HTERT RPE-1 (cell line): ENCODE results near the gene RNPEPL1.
"Not testable (repeated sequence)": the region's sequence is repeated elsewhere in the genome, so short reads cannot be mapped to it uniquely, and the experiment has no call there.

Experiments used
- in situ Hi-C: fragments of 300-500 bp; cut with MboI; formaldehyde crosslinking; loops from 4 replicates; pipeline ENCODE4 v1.14.3; 2020; ENCODE audit warnings: low sequenced_read_pairs

The RNPEPL1 gene

DNA sequence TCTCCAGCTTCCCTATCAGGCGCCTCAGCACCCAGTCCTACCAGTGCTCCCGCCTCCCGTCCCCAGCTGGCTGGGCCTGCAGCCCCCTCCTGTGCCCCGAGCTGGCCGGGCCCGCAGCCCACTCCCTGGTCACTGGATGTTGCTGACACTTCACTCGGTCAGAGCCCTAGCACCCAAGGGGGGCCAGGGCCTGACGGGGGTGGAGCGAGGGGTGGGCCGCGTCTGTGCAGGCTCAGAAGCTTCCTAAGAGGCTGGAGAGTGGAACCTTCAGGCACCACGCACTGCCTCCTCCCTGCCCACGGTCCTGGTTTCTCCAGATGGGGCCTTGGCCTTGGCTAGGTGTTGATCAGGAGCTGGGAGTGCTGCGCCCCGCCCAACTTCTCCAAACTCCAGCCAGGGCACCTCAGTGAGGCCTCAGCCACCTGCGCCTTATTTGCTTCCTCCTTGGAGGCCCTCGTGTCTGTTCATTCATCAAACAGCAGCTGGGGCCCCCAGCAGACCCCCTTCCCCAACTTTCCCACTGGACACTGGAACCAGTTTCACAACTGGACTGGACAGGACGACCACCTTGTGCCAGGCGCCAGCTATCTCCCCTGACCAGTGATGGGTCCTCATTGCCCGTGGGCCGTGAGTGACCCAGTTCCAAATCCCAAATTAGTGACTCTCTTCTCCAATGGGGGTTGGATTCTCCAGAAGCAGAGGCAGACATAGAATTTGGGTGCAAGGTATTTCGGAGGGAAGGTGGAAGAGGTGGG, 35.0 kb downstream of the RNPEPL1 start:
- in situ Hi-C loops: no loop called here

DNA sequence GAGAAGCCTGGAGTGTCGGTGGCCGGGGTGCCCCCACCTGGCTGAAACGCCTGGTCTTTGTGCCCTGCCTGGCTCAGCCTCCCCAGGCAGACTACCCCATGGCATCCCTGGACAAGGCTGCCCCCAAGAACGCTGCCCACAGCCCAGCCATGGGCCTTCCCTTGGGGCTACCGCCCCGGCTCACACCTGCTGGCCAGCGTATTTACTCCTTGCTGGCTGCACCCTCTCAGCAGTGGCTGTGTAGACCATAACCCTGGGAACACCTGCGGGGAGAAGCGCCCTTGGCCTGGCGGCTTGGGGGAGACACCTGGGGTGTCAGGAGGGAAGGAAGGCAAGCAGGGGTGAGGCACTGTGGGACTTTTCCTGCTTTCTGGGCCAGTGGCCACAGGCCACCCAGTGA, 35.6 kb downstream of the RNPEPL1 start:
- in situ Hi-C loops: no loop called here

DNA sequence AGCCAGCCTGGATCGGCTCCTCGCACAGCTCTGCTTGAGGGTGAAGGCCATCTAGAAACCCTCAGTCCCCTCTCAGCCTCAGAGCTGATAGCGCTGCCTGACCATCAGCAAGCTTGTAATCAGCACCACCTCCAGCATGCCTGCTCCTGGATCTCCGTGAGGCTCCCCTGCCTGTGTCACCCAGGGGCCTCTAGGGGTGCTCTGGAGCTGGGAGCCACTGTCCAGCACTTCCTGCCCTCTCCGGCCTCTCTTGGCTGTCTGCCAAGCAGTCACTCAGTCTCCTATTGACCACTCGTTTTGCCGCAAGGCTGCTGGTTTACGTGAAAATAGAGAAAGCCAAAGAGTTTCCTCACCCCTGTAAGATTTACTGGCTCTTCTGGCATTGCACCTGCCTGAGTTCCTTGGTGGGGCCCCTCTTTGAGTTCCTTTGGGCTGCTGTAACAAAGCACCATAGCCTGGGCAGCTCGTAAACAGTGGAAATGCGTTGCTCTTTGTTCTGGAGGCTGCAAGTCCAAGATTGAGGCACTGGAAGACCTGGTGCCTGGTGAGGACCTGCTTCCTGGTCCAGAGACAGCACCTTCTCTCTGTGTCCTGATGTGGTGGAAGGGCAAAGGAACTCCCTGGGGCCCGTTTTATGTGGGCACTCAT, 36.1 kb downstream of the RNPEPL1 start:
- in situ Hi-C loops: no loop called here

DNA sequence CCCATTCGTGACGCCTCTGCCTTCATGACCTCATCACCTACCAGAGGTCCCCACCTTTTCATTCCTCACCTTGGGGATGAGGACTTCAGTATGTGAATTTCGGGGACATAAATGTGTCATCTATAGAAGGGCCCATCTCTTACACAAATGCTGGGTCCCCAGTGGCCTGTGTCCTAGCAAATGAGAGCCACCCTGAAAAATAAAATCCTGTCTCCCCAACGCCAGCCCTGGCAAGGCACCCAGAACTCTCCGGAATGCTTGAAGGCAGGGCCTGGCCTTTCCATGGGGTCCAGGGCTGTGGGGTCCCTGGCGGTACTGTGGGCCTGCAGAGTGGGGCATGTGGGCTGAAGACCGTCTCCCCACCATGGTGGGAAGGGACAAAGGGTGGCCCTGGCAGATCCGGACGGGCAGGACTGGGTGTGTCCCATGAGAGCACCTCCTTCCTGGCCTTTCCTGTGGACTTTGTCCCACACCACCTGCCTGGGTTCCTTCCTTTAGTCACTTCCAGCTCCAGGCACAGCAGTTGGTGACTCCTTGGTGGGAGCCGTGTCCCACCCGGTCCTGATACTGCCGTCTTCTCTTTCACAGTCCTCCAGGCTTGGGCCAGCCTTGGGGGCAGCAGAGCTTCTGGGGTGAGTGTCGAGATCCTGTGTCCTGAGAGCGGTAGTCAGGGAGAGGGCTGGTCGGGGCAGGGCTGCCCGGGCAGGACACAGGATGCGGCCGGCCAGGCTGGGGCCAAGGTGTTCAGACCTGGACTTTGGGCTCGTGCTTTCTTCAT, 36.8 kb downstream of the RNPEPL1 start:
- in situ Hi-C loops: no loop called here

DNA sequence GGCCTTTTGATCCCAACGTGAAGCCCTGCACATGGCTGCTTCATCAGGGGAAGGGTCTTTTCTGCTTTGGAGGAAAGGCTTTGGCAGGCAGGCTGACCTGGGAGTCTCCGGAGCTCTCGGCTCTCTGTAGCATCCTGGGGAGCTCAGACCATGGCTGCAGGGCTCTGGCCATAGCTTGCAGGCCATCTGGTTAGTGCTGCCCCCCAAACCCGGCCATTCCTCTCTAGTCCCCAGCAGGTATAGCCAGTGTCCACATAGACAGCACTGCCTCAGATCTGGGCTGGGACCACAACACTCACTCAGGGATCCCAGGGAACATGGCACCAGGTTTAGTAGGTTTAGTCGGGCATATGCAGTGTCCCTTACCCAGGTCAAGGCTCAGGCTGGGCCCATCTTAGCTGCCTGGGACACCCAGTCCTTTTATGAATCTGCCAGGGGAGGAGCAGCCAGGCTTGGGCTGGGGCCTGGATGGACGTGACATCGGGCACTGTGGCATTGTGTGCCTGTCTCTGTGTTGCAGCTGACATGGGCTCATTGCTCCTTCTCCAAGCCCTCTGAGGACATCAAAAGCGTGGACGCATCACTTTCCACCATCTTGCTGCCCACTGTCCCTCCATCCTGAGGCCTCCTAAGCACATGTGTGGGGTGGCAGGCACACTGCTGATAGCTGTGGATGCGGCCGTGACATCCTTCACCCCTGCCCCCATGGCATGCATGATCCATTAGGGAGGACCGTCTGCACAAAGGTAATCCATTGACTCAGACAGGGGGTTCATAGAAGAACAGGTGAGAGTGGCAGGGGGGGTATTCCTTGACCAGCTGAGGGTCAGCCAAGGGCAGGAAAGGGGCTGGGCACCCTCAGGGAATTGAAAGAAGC, 37.8 kb downstream of the RNPEPL1 start:
- in situ Hi-C loops: no loop called here

DNA sequence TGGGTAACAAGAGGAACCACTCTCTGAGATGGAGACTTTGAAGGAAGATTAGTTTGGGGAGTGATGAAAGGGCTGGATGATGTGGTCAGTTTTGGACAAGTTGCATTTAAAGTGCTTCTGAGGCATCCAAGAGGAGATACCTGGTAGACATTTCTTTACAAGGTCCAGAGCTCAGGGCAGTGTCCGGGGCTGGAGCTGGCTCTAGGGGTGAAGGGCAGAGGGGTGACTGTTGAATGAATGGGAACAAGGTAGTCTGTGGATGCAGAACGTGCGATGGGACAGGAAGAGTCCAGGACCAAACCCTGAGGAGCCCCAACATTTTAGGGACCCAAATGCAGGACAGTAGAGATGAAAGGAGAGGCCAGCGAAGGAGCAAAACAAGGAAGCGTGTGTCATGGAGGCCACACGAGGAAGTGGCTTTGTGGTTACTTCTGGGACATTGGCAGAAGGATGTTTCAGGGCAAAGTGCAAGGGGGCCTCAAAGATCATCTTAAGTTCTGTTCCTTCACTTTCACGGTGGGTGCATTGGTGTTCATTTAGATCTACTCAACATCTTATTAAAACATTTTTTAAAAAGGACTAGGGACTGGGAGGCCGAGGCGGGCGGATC, 43.4 kb downstream of the RNPEPL1 start:
- in situ Hi-C loops: no loop called here

DNA sequence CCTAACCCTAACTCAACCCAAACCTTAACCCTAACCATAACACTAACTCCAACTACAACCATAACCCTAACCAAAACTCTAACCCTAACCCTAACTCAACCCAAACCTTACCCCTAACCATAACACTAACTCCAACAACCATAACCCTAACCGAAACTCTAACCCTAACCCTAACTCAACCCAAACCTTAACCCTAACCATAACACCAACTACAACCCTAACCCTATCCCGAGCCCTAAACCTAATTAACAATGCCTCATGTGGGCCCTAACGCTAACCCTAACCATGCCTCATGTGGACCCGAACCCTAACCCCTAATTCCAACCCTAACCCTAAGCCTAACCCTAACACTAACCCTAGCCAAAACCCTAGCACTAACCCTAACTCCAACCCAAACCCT, 45.5 kb downstream of the RNPEPL1 start:
- in situ Hi-C loops: no loop called here

DNA sequence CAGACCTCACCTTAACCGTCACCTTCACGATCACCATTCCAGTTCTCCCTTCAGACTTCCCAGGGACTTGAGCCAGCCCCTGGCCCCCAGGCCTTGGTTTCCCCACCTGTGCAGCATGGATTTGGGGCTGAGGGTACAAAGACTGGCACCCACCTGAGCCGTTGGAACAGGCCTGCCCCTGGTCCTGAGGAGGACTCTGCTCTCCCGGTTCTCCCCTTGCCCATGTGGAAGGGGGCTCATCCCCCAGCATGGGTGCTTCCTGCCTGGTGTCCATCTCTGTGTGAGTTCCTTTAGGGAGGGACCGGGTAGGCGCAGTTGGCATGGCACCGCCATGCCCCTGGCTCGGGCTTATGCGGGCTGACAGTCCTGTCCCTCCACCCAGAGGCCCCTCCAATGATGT, 46.1 kb downstream of the RNPEPL1 start:
- in situ Hi-C loops: no loop called here

DNA sequence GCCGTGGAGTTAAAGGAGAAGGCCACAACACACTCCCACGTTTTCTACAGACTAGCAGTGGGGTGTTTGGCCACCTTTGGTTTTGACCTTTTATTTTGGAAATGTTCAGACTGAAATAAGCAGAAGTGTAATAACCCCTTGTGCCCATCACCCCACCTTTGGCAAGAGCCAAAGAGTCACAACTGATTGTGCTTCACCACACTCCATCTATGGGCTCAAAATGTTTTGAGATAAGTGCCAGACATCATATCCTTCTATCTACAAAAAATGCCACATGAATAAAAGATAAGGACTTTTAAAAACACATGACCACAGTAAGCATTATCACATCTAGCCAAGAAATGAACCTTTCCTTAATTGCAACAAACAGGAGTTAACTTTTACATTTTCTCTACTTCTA, 47.1 kb downstream of the RNPEPL1 start:
- in situ Hi-C loops: no loop called here

DNA sequence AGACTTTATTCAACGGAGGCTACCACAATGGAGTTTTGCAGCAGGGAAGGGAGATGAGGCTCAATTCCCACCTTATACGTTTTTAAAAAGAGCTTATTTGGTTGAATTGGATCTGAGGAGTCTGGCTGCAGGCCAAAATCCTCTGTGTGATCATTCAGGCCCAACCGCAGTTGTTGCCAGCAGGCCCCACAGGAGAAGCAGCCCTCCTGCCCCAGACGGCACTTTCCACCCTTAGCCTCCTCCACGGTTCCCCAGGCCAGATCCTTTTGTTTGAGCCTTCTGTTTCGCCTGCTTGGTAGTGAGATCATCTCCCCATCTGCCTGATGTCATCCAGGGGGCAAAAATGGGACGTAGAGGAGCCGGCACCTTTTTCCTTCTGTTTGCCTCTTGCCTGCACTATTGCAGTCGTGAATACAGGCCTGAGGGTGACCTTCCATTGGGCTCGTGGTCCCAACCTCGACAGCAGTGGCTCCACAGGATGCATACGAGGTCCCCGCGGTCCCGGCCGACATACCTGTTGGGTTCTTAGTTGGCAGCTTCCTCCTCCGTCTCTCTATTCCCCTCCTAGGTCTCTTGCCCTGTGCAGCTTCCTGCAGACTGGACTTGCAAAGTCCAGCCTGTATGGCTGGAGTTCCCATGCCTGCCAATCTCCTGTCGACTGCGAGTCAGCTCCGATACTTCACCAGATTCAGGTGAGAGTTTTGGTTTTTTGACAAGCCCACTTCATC, 47.7 kb downstream of the RNPEPL1 start:
- in situ Hi-C loops: no loop called here

DNA sequence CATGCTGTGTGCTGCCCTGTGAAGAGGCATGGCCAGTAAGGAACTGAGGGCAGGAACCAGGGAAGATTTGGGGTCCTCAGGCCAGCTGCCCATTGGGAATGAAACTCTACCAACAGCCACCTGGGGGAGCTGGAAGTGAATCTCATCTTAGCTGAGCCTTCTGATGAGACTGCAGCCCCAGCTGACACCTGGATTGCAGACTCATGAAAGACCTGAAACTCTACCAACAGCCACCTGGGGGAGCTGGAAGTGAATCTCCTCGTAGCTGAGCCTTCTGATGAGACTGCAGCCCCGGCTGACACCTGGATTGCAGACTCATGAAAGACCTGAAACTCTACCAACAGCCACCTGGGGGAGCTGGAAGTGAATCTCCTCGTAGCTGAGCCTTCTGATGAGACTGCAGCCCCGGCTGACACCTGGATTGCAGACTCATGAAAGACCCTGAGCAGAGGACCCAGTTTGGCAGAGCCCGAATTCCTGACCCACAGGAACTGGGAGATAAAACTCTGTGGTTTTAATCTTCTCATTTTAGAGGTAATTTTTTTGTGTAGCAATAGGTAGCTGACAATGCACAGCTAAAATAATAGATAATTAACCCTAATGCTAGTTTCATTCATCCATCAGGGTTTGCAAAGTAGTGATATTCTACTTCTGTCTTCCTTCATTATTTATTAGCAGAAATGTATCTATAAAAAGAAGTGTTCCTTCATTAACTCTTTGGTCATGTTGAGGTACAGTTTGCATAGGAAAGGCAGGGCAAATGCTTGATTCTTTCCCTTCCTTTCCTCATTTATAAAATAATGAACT, 48.8 kb downstream of the RNPEPL1 start:
- in situ Hi-C loops: not testable (repeated sequence)

DNA sequence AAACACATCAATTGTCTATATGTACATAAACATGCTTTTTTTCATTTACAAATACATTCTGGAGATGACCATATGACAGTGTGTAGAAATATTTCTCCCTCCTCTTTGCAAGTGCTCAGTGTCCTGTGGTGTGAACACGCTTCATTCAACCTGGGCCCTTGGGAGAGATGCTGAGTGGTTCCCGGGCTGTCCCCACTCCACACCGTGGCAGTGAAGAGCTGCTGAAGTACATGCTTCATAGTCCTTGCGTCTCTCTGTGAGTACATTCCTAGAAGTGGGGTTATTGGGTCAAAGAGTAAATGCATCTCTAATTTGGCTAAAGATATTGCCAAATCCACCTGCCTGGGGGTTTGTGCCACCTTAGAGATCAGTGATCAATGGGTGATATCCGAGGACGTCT, 50.5 kb downstream of the RNPEPL1 start:
- in situ Hi-C loops: no loop called here

DNA sequence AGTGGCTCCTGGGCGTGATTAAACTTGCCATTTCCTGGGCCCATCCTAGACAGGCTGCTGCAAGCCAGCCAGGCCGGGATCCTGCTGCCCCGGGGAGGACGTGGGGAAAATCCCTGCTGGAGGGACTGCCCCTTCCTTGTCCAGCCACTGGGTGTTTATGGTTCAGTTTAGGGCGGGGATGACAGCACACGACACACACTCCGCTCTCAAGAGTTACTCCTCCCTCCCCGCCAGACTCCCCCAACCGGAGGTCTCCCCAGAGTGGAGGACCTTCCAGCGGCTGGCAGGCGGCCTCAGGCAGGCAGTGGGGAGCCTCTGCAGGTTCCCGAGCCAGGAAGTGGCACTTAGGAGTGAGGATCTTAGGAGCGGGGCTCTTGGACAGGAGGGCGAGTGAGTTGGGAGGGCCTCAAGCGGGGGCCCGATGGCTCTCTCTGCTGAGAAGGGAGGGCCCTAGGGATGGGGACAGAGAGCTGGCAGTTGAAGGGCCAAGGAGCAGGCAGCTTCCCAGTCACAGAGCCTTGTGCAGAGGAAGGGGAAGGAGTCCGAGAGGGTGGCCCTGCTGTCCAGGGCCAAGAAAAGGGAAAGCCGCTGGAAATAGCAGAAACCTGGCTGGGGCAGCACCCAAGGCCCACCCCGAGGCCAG, 51.3 kb downstream of the RNPEPL1 start:
- in situ Hi-C loops: no loop called here

DNA sequence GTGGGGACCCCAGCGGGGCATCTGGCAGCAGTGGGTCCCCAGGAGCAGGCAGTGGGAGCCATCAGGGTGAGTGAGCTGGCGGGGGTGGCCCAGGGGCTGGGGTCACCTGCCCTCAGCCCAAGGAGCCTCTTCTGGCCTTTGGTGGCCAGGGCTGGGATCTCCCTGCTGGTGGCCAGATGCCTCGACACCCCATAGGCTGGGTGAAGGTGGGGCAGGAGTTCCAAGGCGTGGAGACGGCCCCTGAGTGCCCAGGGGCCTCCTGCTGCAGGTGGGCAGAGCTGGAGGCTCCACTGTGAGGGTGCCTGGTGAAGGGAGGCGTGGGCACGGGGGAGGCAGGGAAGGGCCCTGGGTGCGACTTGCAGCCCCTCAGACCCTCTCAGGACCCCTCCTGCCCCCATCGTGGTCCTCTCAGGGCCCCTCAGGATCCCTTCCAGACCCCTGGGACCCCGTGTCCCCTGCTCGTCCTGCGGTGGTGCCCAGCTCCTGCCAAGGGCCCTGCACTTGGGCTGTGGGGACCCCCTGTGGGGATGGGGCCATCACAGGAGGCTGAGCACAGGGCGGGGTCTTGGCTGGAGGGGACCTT, 52.0 kb downstream of the RNPEPL1 start:
- in situ Hi-C loops: no loop called here

DNA sequence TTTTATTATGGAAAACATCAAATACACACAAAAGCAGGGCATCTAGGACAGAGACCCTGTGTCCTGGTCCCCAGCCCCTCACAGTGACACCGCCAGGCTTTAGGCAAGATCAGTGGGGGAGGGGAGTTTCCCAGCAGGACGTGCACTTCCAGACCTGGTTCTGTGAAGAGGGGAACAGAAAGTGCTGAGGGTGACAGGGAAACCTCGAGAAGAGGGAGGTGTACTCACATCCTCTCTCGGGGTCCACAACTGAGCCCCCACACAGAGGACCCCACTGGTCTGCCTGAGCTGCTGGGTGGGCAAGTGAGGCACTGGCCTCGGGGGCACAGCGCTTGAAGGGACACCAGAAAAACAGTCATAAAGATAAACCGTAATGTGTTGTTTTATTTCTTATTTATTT, 52.6 kb downstream of the RNPEPL1 start:
- in situ Hi-C loops: no loop called here

DNA sequence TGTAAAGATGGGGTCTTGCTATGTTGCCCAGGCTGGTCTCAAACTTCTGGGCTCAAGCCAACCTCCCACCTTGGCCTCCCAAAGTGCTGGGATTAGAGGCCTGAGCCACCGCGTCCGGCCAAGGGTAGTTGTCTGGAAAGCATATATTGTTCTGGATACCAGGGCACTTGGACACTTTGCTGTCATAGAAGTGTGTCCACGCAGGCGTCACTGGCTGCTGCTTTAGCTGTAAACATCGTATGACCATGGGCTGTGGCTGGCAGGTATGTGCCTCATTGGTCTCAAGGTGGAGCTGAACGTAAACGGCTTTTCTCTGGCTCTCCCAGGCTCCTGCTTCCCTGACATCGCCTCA, 53.8 kb downstream of the RNPEPL1 start:
- in situ Hi-C loops: no loop called here

DNA sequence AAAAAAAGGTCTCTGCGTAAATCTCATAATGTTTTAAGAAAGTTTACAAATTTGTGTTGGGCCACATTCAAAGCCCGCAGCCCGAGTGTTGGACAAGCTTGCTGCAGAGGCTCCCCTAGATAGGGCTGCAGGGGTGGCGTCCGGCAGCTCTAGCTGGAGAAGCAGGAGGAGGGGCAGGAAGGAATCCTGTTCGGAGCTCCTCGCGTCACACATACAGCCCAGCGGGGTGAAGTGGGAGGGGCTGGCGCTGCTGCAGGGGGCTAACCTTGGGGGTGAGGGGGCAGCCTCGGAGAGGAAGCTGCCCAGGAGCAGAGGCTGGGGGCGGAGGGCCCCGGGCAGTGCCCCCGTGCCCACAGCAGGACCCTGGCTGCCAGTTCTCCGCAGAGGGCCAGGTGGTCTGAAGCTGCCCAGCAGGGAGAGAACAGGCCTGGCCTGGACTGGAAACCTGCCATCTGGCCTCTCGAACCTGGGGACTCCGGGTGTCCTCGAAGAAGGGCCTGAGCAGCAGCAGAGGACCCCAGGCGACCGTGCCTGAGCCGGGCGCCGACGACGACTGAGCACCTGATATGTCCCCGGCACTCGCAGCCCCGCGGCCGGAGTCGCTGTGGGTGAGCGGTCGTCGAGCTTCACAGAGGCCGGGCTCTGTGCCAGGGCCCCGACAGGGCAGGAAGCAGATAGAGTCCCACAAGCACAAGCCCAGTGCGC, 54.4 kb downstream of the RNPEPL1 start:
- in situ Hi-C loops: no loop called here

DNA sequence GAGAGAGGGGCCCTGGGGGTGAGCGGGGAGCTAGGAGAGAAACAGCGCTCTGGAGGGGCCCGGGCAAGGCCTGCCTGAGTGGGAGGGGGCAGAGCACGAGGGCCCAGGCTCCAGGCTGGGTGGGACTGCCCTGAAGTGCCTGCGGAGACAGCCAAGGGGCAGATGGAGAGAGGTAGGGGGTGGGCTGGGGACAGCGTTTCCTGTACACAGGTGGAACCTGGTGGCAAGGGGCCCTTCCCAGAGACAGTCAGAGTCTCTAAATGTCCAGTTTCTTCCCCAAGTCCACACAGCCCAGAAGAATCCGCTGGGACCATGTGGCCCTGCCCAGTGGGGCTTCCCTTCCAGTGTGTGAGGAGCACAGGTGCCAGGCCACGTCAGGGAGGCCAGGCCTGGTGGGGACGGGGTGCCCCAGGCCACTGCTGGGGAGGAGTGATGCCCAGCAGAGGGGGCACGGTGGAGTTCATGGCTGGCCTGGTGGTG, 55.3 kb downstream of the RNPEPL1 start:
- in situ Hi-C loops: no loop called here
